Neural progenitor cell (in vitro differentiated cells): ENCODE results near the gene ACAA1.

Experiments
- EZH2 ChIP-seq: fragments of 200-600 bp; sonication (generic); IDR thresholded peaks from 2 replicates; pipeline ENCODE4 v1.6.1; 2017; ENCODE audit warnings: antibody characterized with exemption, mild to moderate bottlenecking, moderate library complexity
- EZH2phosphoT487 ChIP-seq: fragments of 200-600 bp; sonication (generic); IDR thresholded peaks from 2 replicates; pipeline ENCODE4 v1.6.1; 2017; ENCODE audit warnings: antibody characterized with exemption
- TF ChIP-seq, protein P1 (sequence below): fragments of 200-600 bp; sonication (generic); IDR thresholded peaks from 2 replicates; pipeline ENCODE4 v1.5.1; 2017; ENCODE audit warnings: antibody characterized with exemption, mild to moderate bottlenecking

DNA sequence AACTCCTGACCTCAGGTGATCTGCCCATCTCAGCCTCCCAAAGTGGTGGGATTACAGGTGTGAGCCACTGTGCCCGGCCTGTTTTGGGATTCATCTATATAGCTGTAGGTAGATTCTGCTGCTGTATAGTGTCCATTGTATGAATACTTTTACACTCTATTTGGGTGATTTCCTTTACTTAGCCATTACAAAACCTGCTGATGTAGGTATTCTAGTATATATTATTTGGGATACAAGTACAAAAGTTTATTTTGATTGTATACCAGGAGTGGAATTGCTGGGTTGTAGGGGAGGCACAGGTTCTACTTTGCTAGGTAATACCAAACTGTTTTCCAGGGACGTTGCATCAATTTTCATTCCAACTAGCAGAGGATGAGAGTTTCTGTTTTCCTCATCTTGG is 18.9 kb upstream of the ACAA1 start:
- TF ChIP-seq, protein P1, sequence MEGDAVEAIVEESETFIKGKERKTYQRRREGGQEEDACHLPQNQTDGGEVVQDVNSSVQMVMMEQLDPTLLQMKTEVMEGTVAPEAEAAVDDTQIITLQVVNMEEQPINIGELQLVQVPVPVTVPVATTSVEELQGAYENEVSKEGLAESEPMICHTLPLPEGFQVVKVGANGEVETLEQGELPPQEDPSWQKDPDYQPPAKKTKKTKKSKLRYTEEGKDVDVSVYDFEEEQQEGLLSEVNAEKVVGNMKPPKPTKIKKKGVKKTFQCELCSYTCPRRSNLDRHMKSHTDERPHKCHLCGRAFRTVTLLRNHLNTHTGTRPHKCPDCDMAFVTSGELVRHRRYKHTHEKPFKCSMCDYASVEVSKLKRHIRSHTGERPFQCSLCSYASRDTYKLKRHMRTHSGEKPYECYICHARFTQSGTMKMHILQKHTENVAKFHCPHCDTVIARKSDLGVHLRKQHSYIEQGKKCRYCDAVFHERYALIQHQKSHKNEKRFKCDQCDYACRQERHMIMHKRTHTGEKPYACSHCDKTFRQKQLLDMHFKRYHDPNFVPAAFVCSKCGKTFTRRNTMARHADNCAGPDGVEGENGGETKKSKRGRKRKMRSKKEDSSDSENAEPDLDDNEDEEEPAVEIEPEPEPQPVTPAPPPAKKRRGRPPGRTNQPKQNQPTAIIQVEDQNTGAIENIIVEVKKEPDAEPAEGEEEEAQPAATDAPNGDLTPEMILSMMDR: no peak
- TF ChIP-seq EZH2 (no peak), EZH2phosphoT487 (no peak)
